Measurements from ENCODE around the gene NOTCH1. TPM values are rescaled to one million over a fixed set of nuclear protein-coding genes. Genes with fewer than 3 reads are reported as not detected.

The NOTCH1 gene
- total and polyA plus RNA-seq, 2 of the 4 experiments (the other 2 are of a cell fraction) = 1.8 to 6.0 TPM

- H3K4me1 ChIP-seq (ENCODE audit: control insufficient read depth, insufficient read depth, low read length) = peaks cover 15% of the 10 kb centered on the region
- dilution Hi-C loops (cut with HindIII; ENCODE audit: low sequenced_read_pairs, unreplicated experiment) (no loop called here), in situ Hi-C loops (cut with MboI; ENCODE audit: low sequenced_read_pairs) (no loop called here), intact Hi-C loops (cut with micrococcal nuclease) (no loop called here)
- ChIA-PET POLR2A (ENCODE audit: unreplicated experiment) (no interaction called here), CTCF (no interaction called here)
- no peak overlapping the region for H3K18ac ChIP-seq (ENCODE audit: low read depth, low read length)
- no peak overlapping the region for H2AK5ac ChIP-seq (ENCODE audit: low read depth, low read length)
- H3K14ac ChIP-seq (replicated peaks; ENCODE audit: low read depth, low read length) = no peak overlapping the region
- no peak overlapping the region for H2BK120ac ChIP-seq (ENCODE audit: low read depth, low read length)
- TF ChIP-seq SMC3 (IDR thresholded peaks at IDR 0.05; ENCODE audit: low read depth, low read length) = no peak
- no peak for TF ChIP-seq MXI1 (IDR thresholded peaks at IDR 0.05; ENCODE audit: borderline replicate concordance, low read depth, low read length)
- TF ChIP-seq ELK1 (IDR thresholded peaks at IDR 0.05; ENCODE audit: borderline replicate concordance, low read depth, low read length) = no peak
- TF ChIP-seq NFE2L2 (IDR thresholded peaks at IDR 0.05; ENCODE audit: low read depth, low read length) = no peak
- no peak for TF ChIP-seq RAD21 (IDR thresholded peaks at IDR 0.05; ENCODE audit: low read length)
- H2BK20ac ChIP-seq (ENCODE audit: low read depth, low read length) = peak overlapping the region; percentile 45; the same call in 1 of the 2 replicates
- H2AK9ac ChIP-seq (replicated peaks; ENCODE audit: low read depth, low read length, poor library complexity) = no peak overlapping the region
- no peak overlapping the region for H3K4me2 ChIP-seq (ENCODE audit: low read depth, low read length)
- DNase-seq (peak; percentile 33), ATAC-seq (ENCODE audit: low read depth) (no peak)
- H2BK15ac ChIP-seq (ENCODE audit: low read depth, low read length) = no peak overlapping the region
- H2BK5ac ChIP-seq (ENCODE audit: low read depth, low read length, poor library complexity, severe bottlenecking) = no peak overlapping the region
- no peak overlapping the region for H3K56ac ChIP-seq (ENCODE audit: extremely low read depth, insufficient read depth, low read length)
- peaks cover 8% of the 10 kb centered on the region; the same call in 1 of the 2 replicates for H3K9me1 ChIP-seq (ENCODE audit: insufficient read depth, low read length)
- no peak overlapping the region for H3K9ac ChIP-seq (ENCODE audit: low read depth, low read length)
- H4K20me1 ChIP-seq (ENCODE audit: insufficient read depth, low read length) = no peaks in the 10 kb centered on the region
- H3K27me3 ChIP-seq (ENCODE audit: control insufficient read depth, insufficient read depth, low read length) = no peaks in the 10 kb centered on the region
- WGBS, 2 experiments (ENCODE audit: extremely low coverage in 2 of 2, insufficient read length in 1 of 2) = 40% methylated on average over 1 of the region's 8 CpGs; no CpG with 5 or more reads in 1 of the 2 experiments
- H3K27ac ChIP-seq (ENCODE audit: insufficient read depth, low read length) = no peak overlapping the region
- no peak overlapping the region for H3K4me3 ChIP-seq (ENCODE audit: insufficient read depth, low read depth, low read length)
- peaks cover 0 to under 1% of the 10 kb centered on the region in 2 experiments; a peak in 1 of 4 replicates for H3K79me1 ChIP-seq (ENCODE audit: low read depth in 1 of 2, low read length in 2 of 2)
- no peak overlapping the region for H3K23ac ChIP-seq (ENCODE audit: low read depth, low read length)
- no TSS peak for BruUV-seq (replicated peaks)
- peak overlapping the region; percentile 72 for H2AFZ ChIP-seq (replicated peaks; ENCODE audit: low read length, poor library complexity)
- no peak overlapping the region for H4K5ac ChIP-seq (ENCODE audit: low read depth, low read length)
- no peak overlapping the region for H4K8ac ChIP-seq (ENCODE audit: low read depth in 2 of 2, low read length in 2 of 2)
- no peak overlapping the region for H4K91ac ChIP-seq (ENCODE audit: insufficient read depth, low read depth, low read length)
- H3K36me3 ChIP-seq (ENCODE audit: control insufficient read depth, insufficient read depth, low read length) = no peaks in the 10 kb centered on the region
- no peaks in the 10 kb centered on the region for H3K9me3 ChIP-seq (ENCODE audit: control insufficient read depth, insufficient read depth, low read length)
- no peak overlapping the region; the same call in 1 of the 2 replicates for H3K4ac ChIP-seq (ENCODE audit: low read depth, low read length)
These were observed 30.4 kb upstream of the NOTCH1 start for GRCh38 chr9:136576269-136576626.

Measured in IMR-90 (cell line).